Nephron progenitor cell (in vitro differentiated cells): Measurements from ENCODE around the gene SLC6A2.

Experiments used
- DNase-seq: peaks from one replicate; pipeline ENCODE4 v3.0.0; 2021
- H3K27ac Mint-ChIP-seq: 2 replicates; pipeline ENCODE4 v1.8.0; 2021; ENCODE audit warnings: mild to moderate bottlenecking, moderate library complexity, mixed read lengths
- H3K27me3 Mint-ChIP-seq: 2 replicates; pipeline ENCODE4 v1.8.0; 2021; ENCODE audit warnings: mild to moderate bottlenecking, low read depth, mixed read lengths; ENCODE audit not compliant: poor library complexity
- H3K36me3 Mint-ChIP-seq: 2 replicates; pipeline ENCODE4 v1.8.0; 2021; ENCODE audit warnings: low read depth, mixed read lengths
- H3K4me1 Mint-ChIP-seq: 2 replicates; pipeline ENCODE4 v1.8.0; 2021; ENCODE audit warnings: mixed read lengths
- H3K4me3 Mint-ChIP-seq: 2 replicates; pipeline ENCODE4 v1.8.0; 2021; ENCODE audit warnings: mild to moderate bottlenecking, moderate library complexity, mixed read lengths
- H3K9me3 Mint-ChIP-seq: 2 replicates; pipeline ENCODE4 v1.8.0; 2021; ENCODE audit warnings: mild to moderate bottlenecking, moderate library complexity, mixed read lengths
- TF ChIP-seq, protein P1 (sequence below): fragments of 200-600 bp; sonication (generic); IDR thresholded peaks from 2 replicates; pipeline ENCODE4 v1.5.0; 2021; ENCODE audit warnings: antibody characterized with exemption

Gene SLC6A2

DNA sequence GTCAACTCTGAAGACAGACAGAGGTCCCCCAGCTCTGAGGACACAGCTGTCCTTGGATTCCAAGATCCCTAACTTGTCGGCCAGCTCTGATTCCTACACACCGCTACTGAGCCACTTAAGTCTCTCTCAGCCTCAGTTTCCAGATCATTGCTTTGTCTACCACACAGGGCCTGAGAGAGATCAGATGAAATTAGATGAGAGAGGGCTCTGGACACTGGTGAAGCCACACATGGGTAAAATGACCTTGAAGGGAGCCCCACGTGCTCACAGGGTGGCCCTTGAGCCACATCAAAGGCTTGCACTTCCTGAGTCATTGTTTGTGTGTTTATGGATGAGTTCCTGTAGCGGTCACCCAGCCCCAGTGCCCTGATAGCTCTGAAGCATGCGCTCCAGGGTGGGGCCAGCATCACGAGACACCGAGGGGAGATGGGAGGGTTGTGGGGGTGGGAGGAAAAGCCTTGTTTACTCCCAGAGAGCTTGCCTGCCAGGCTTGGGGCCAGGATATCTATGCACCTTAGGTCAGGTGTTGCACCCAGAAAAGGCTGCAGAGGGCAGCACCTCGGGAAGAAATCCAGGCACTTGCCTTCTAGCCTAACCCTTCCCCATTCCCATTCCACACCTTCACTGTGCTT, 32.7 kb upstream of the SLC6A2 start:
- peaks cover 7% of the 10 kb centered on the region for H3K27me3 Mint-ChIP-seq
- no peak overlapping the region for H3K4me3 Mint-ChIP-seq
- TF ChIP-seq, protein P1, sequence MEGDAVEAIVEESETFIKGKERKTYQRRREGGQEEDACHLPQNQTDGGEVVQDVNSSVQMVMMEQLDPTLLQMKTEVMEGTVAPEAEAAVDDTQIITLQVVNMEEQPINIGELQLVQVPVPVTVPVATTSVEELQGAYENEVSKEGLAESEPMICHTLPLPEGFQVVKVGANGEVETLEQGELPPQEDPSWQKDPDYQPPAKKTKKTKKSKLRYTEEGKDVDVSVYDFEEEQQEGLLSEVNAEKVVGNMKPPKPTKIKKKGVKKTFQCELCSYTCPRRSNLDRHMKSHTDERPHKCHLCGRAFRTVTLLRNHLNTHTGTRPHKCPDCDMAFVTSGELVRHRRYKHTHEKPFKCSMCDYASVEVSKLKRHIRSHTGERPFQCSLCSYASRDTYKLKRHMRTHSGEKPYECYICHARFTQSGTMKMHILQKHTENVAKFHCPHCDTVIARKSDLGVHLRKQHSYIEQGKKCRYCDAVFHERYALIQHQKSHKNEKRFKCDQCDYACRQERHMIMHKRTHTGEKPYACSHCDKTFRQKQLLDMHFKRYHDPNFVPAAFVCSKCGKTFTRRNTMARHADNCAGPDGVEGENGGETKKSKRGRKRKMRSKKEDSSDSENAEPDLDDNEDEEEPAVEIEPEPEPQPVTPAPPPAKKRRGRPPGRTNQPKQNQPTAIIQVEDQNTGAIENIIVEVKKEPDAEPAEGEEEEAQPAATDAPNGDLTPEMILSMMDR = peak; percentile 24
- peaks cover 9% of the 10 kb centered on the region for H3K4me1 Mint-ChIP-seq
- DNase-seq = peak; percentile 13
- no peak overlapping the region for H3K27ac Mint-ChIP-seq
- H3K9me3 Mint-ChIP-seq = peaks cover 19% of the 10 kb centered on the region
- no peaks in the 10 kb centered on the region for H3K36me3 Mint-ChIP-seq

DNA sequence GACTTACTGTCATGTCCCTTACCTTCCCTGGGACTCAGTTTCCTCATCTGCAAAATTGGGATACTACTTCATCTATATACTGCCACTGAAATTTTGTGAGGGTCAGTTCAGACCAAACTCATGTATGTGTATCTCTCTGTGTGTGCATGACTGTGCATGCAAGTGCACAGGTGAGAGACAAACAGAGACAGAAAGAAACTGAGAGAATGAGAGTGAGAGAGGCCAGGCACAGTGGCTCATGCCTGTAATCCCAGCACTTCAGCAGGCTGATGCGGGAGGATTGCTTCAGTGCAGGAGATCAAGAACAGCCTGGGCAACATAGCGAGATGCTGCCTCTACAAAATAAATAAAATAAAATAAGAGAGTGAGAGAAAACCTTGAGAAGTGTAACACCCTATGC, 32.1 kb upstream of the SLC6A2 start:
- peaks cover 7% of the 10 kb centered on the region for H3K27me3 Mint-ChIP-seq
- no peak overlapping the region for H3K27ac Mint-ChIP-seq
- no peaks in the 10 kb centered on the region for H3K36me3 Mint-ChIP-seq
- TF ChIP-seq, protein P1 = no peak
- peaks cover 9% of the 10 kb centered on the region for H3K4me1 Mint-ChIP-seq
- no peak overlapping the region for H3K4me3 Mint-ChIP-seq
- no peak for DNase-seq
- peaks cover 18% of the 10 kb centered on the region for H3K9me3 Mint-ChIP-seq

DNA sequence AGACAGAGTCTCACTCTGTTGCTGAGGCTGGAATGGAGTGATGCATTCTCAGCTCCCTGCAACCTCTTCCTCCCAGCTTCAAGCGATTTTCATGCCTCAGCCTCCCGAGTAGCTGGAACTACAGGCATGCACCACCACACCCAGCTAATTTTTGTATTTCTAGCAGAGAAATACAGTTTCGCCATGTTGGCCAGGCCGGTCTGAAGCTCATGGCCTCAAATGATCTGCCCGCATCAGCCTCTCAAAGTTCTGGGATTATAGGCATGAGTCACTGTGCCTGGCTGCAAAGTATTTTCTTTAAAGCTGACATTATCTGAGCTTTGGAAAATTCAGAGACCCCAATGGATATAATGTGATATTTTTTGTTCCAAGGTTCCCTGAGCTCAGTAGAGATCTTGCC, 31.1 kb upstream of the SLC6A2 start:
- H3K4me1 Mint-ChIP-seq = peaks cover 9% of the 10 kb centered on the region
- peaks cover 7% of the 10 kb centered on the region for H3K27me3 Mint-ChIP-seq
- no peaks in the 10 kb centered on the region for H3K36me3 Mint-ChIP-seq
- no peak overlapping the region for H3K27ac Mint-ChIP-seq
- TF ChIP-seq, protein P1 = no peak
- H3K4me3 Mint-ChIP-seq = no peak overlapping the region
- H3K9me3 Mint-ChIP-seq = peaks cover 9% of the 10 kb centered on the region
- no peak for DNase-seq

DNA sequence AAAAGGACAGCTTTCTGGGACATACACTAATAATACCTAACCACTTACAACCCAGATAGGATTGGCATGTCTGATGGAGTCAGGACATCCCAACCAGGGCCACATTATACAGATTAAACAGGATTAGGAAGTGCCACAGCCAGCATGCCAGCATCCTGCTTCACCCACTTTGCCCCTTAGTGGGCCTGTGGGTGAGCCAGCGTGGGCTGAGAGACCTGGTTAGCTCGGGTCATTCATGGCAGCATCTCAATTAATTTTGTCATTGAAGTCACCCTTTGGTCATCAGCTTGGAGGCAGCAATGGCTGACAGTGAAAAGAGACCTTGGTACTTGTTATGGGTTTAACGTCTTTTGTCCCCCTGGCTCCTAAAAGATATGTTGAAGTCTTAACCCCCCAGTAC, 29.9 kb upstream of the SLC6A2 start:
- Mint-ChIP-seq H3K4me3 (no peak overlapping the region), H3K9me3 (no peaks in the 10 kb centered on the region), H3K27ac (no peak overlapping the region), H3K4me1 (peaks cover 9% of the 10 kb centered on the region), H3K36me3 (no peaks in the 10 kb centered on the region), H3K27me3 (peaks cover 7% of the 10 kb centered on the region)
- DNase-seq = no peak
- TF ChIP-seq, protein P1 = no peak

DNA sequence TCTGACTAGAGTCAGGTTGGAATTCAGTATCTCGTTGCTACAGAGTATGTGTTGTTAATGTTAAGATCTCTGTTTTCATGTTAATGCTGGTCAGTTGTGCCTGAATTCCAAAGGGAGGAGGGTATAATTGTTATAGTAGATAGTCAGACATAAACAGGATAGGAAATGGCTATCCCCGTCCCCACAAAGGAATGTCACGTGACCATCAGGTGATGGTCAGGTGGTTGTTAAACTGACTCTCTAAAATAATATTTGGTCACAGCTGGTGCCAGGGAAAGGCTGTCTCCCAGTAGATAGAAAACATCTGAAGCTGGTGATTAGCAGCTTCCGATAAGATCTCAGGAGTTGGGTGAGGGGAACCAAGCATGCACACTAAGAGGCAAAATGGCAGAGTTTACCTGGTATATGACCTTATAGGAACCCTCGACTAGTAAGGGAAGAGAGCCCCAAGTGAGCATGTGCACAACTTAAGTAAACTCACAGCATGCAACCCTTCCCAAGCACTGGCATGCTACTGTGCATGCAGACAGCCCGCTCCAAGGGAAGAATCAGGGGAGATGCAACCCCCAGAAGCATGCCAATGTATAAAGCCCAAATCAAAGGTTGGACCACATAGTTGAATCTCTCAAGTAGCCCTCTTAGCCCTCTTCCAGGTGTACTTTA, 27.4 kb upstream of the SLC6A2 start:
- Mint-ChIP-seq H3K36me3 (no peaks in the 10 kb centered on the region), H3K27me3 (peaks cover 11% of the 10 kb centered on the region), H3K4me3 (no peak overlapping the region), H3K9me3 (peaks cover 11% of the 10 kb centered on the region), H3K27ac (no peak overlapping the region), H3K4me1 (peaks cover 2% of the 10 kb centered on the region)
- TF ChIP-seq, protein P1 = no peak
- DNase-seq = no peak

DNA sequence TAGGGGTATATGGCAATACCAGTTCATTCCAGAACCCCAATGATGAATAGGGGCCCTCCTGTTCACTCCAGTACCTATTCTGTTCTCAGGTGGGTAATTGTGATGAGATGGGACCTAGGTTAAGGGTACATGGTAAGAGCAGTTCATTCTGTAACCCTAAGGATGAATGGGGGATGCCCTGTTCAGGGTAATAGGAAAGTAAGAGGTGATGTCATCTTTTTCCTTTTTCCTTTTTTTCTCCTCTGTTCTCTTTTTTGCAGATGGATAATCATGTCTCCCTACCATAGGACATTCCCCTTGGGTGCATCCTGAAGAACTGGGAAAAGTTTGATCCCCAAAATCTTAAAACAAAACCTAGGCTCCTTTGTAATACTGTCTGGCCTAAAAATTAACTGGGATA, 25.0 kb upstream of the SLC6A2 start:
- no peak for DNase-seq
- Mint-ChIP-seq H3K4me3 (no peak overlapping the region), H3K27ac (no peak overlapping the region), H3K4me1 (peaks cover under 1% of the 10 kb centered on the region), H3K9me3 (peaks cover 11% of the 10 kb centered on the region), H3K36me3 (no peaks in the 10 kb centered on the region), H3K27me3 (peaks cover 16% of the 10 kb centered on the region)
- TF ChIP-seq, protein P1 = no peak
